Measurements from ENCODE around the gene GPR17. TPM values are rescaled to one million over a fixed set of nuclear protein-coding genes. Genes with fewer than 3 reads are reported as not detected.
A peak's percentile ranks its signal among the peaks of the same experiment; 100 is the strongest.

GPR17 gene
- total and polyA plus RNA-seq, 10 donors: 0.09 to 1.9 (median 0.24) TPM; not detected in 4

DNA sequence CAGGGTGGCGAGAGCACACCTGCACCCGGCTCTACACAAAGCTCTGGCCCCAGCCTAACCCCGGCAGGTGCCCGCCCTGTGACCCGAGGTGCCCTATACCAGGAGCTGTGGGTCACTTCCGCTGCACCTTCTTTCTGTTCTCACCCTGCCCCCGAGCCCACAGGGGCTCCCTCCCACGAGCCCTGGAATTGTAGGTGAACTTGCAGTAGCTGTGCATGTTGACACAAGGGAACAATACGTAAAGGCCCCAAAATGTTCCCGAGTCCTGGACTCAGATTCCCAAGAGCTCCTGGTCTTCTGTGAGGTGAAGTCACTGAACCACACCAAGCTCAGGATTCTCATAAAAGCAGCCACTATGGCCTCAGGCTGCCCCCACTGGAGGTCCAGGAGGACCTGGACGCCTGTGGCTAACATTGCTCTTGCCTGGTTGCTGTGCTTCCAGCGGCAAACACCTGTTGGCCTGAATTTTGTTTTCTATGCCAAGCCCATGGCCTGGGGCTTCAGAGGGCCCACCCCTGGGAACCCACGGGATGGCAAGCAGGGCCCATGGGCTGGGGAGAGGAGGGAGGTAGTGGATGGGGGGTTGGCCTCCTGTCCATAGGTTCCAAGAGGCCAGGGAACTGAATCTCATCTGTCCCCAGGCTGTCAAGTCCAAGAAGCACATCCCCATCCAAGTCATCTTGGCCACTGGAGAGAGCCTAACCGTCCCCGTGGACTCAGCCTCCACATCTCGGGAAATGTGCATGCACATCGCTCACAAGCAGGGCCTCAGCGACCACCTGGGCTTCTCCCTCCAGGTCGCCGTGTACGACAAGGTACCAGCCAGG, 23.2 kb upstream of the GPR17 start:
- peaks cover 0 to 52% (median 0%) of the 10 kb centered on the region in 6 donors for H3K36me3 ChIP-seq
- intact Hi-C loops (cut with DNase I; ENCODE audit: low total_unique reads): no loop called here
- H3K27me3 ChIP-seq (replicated peaks in 1 of 7): no peaks in the 10 kb centered on the region
- TF ChIP-seq POLR2A (IDR thresholded peaks at IDR 0.05) (no peak), POLR2AphosphoS5 (IDR thresholded peaks at IDR 0.05) (peak in 1 of 3 donors; percentile 14), CTCF (IDR thresholded peaks at IDR 0.05 in 8 of 11, conservative IDR thresholded peaks at IDR 0.05 in 3 of 11) (no peak)
- DNase-seq: peak; percentile 68
- H3K27ac ChIP-seq: peak overlapping the region in 2 of 8 donors; percentile 82 to 84
- H3K9me3 ChIP-seq: no peaks in the 10 kb centered on the region
- WGBS, 5 donors: 87 to 94% (median 91%) methylated on average over 15 to 21 of the region's 21 CpGs
- H3K4me3 ChIP-seq: no peak overlapping the region
- H3K4me1 ChIP-seq: peaks cover 0 to 74% (median 25%) of the 10 kb centered on the region in 6 donors

- Histone ChIP-seq H3K4me3 (no peak overlapping the region), H3K27me3 (replicated peaks in 1 of 7) (no peaks in the 10 kb centered on the region), H3K9me3 (no peaks in the 10 kb centered on the region), H3K27ac (no peak overlapping the region), H3K4me1 (peaks cover 0 to 81% (median 25%) of the 10 kb centered on the region in 6 donors), H3K36me3 (peaks cover 0 to 54% (median 0%) of the 10 kb centered on the region in 6 donors)
- TF ChIP-seq CTCF (IDR thresholded peaks at IDR 0.05 in 8 of 11, conservative IDR thresholded peaks at IDR 0.05 in 3 of 11) (no peak), POLR2AphosphoS5 (IDR thresholded peaks at IDR 0.05) (peak in 2 of 3 donors; percentile 8 to 33)
- DNase-seq: peak; percentile 74
- 87 to 93% (median 89%) methylated on average over 19 to 38 of the region's 38 CpGs for WGBS, 5 donors
- intact Hi-C loops (cut with DNase I; ENCODE audit: low total_unique reads): no loop called here
Observed at GRCh38 chr2:127623388-127624319, 22.3 kb upstream of the GPR17 start.

DNA sequence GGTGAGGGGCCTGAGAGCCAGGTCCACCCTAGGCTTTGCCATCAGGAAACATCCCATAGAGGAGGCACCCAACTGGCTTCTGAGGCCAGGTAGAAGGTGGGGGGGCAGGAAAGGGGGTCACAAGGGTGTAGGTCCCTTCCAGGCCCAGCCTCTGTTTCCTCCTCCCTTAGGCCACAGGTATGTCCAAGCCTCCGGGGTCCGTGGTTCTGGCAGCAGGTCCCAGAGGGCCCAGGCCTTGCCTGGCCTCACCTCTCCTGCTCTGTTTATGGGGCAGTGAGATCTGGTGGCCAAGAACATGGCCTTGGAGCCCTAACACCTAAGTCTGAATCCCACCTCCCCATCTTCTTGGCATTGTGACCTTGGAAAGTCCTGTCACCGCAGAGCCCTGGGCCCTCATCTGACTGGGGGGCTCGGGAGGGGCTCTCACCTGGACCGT, 21.6 kb upstream of the GPR17 start:
- intact Hi-C loops (cut with DNase I; ENCODE audit: low total_unique reads): no loop called here
- Histone ChIP-seq H3K27me3 (replicated peaks in 1 of 7) (no peaks in the 10 kb centered on the region), H3K4me1 (peaks cover 0 to 87% (median 25%) of the 10 kb centered on the region in 6 donors), H3K4me3 (no peak overlapping the region), H3K36me3 (peaks cover 0 to 54% (median 0%) of the 10 kb centered on the region in 6 donors), H3K27ac (no peak overlapping the region), H3K9me3 (no peaks in the 10 kb centered on the region)
- DNase-seq: peak; percentile 62
- TF ChIP-seq POLR2A (IDR thresholded peaks at IDR 0.05) (no peak), POLR2AphosphoS5 (IDR thresholded peaks at IDR 0.05) (no peak), CTCF (IDR thresholded peaks at IDR 0.05 in 8 of 11, conservative IDR thresholded peaks at IDR 0.05 in 3 of 11) (no peak)
- WGBS, 5 donors: 86 to 100% (median 94%) methylated on average over 2 to 5 of the region's 5 CpGs

Data from spleen (tissue), 11 donors.